Tibial nerve (tissue), 4 donors: ENCODE results near the gene CCDC117. TPM values are rescaled to one million over a fixed set of nuclear protein-coding genes. Genes with fewer than 3 reads are reported as not detected.

Experiments used
- DNase-seq, 2 donors: peaks; one replicate each; pipeline ENCODE4 v3.0.0-alpha.2; 2019; ENCODE audit warnings: low spot score in 2 of 2
- H3K27ac ChIP-seq, 4 donors: fragments of 200-600 bp; sonication (generic) in 3 of 4; one replicate each; pipeline ENCODE4 v1.5.1; 2017 to 2019; ENCODE audit warnings: mild to moderate bottlenecking in 1 of 4
- H3K27me3 ChIP-seq, 2 donors: fragments of 200-600 bp; sonication (generic) in 1 of 2; one replicate each; pipeline versions ENCODE4 v1.5.1 to v1.6.0; 2017 to 2019
- H3K36me3 ChIP-seq, 3 donors: fragments of 200-600 bp; sonication (generic); one replicate each; pipeline ENCODE4 v1.5.1; 2018 to 2019
- H3K4me1 ChIP-seq, 4 donors: fragments of 200-600 bp; sonication (generic) in 3 of 4; one replicate each; pipeline ENCODE4 v1.5.1; 2017 to 2019
- H3K4me3 ChIP-seq, 4 donors: fragments of 200-600 bp; sonication (generic) in 3 of 4; one replicate each; pipeline ENCODE4 v1.5.1; 2017 to 2019; ENCODE audit warnings: mild to moderate bottlenecking in 1 of 4, moderate library complexity in 1 of 4
- H3K9me3 ChIP-seq, 4 donors: fragments of 200-600 bp; sonication (generic) in 3 of 4; one replicate each; pipeline ENCODE4 v1.5.1; 2017 to 2019
- CTCF ChIP-seq, 5 experiments: fragments of 200-600 bp in 3 of 5; fragments of 450-650 bp in 2 of 5; sonication (generic) in 3 of 5; IDR thresholded peaks; one replicate each; pipeline ENCODE4 v1.5.1; 2016 to 2019; ENCODE audit warnings: antibody characterized with exemption in 5 of 5, mild to moderate bottlenecking in 3 of 5, moderate library complexity in 2 of 5
- EP300 ChIP-seq, 2 donors: sonication (generic); formaldehyde crosslinking; IDR thresholded peaks; one replicate each; pipeline ENCODE4 v1.6.1; 2017; ENCODE audit warnings: antibody characterized with exemption in 2 of 2, mild to moderate bottlenecking in 1 of 2
- POLR2A ChIP-seq, 2 donors: fragments of 450-650 bp; IDR thresholded peaks; one replicate each; pipeline ENCODE4 v1.6.1; 2017; ENCODE audit warnings: antibody characterized with exemption in 2 of 2, mild to moderate bottlenecking in 2 of 2, moderate library complexity in 2 of 2
- WGBS, 2 donors: methylation state at CpG; one replicate each; pipeline ENCODE4 v1.1.5; 2018; 5-methylcytosine and 5-hydroxymethylcytosine counted together
- total RNA-seq, 4 donors: library from RNA; depleted of rRNA; stranded (reverse); fragments of >200 nt; gene quantifications; one replicate each; pipeline ENCODE4 v1.1.0, GENCODE V29; 2016

CCDC117 gene
- total RNA-seq, 4 donors from 2014 or later: 16.7 to 22.4 (median 20.6) TPM

- Histone ChIP-seq H3K27me3 (no peaks in the 10 kb centered on the region), H3K36me3 (peaks cover 2 to 37% (median 22%) of the 10 kb centered on the region in 3 donors), H3K4me3 (peak overlapping the region; percentile 76 to 99 (median 88)), H3K4me1 (peaks cover 0 to 78% (median 30%) of the 10 kb centered on the region in 4 donors), H3K27ac (peak overlapping the region; percentile 98 to 100 (median 100)), H3K9me3 (no peaks in the 10 kb centered on the region)
- peak in 1 of 2 donors; percentile 92 for TF ChIP-seq EP300 (IDR thresholded peaks at IDR 0.05)
- TF ChIP-seq POLR2A (IDR thresholded peaks at IDR 0.05): peak; percentile 64 to 78
- TF ChIP-seq CTCF (IDR thresholded peaks at IDR 0.05): no peak
- 3 to 6% methylated on average over 7 of the region's 7 CpGs for WGBS, 2 donors
- DNase-seq: peak; percentile 44 to 83
Measured at GRCh38 chr22:28798810-28799605, 26.5 kb downstream of the CCDC117 start.

- H3K27me3 ChIP-seq: no peaks in the 10 kb centered on the region
- peaks cover 0 to 30% (median 22%) of the 10 kb centered on the region in 3 donors for H3K36me3 ChIP-seq
- peaks cover 0 to 71% (median 30%) of the 10 kb centered on the region in 4 donors for H3K4me1 ChIP-seq
- peak overlapping the region; percentile 76 to 99 (median 88) for H3K4me3 ChIP-seq
- no peaks in the 10 kb centered on the region for H3K9me3 ChIP-seq
- WGBS, 2 donors: 0% methylated on average over 11 to 13 of the region's 31 CpGs
- H3K27ac ChIP-seq: peak overlapping the region; percentile 98 to 100 (median 100)
- TF ChIP-seq EP300 (IDR thresholded peaks at IDR 0.05): no peak
- TF ChIP-seq POLR2A (IDR thresholded peaks at IDR 0.05): no peak
- no peak for TF ChIP-seq CTCF (IDR thresholded peaks at IDR 0.05)
- DNase-seq: peak; percentile 40 to 55
Measured at GRCh38 chr22:28799606-28800307, 27.3 kb downstream of the CCDC117 start.

GRCh38 chr22:28800308-28801041 is 28.0 kb downstream of the CCDC117 start, which contains the start of gene XBP1:
TSS of gene XBP1 (minus strand) at chr22:28800569.
- WGBS, 2 donors: 0 to 1% methylated on average over 37 to 43 of the region's 78 CpGs
- Histone ChIP-seq H3K4me3 (peak within 1 kb of the TSS; percentile 76 to 99 (median 88)), H3K9me3 (no peaks in the 10 kb centered on the region), H3K27ac (peak within 1 kb of the TSS; percentile 98 to 100 (median 100)), H3K36me3 (peaks cover 0 to 23% (median 17%) of the 10 kb centered on the region in 3 donors), H3K4me1 (peaks cover 0 to 64% (median 30%) of the 10 kb centered on the region in 4 donors), H3K27me3 (no peaks in the 10 kb centered on the region)
- peak in 1 of 2 donors; percentile 94 for TF ChIP-seq EP300 (IDR thresholded peaks at IDR 0.05)
- peak; percentile 99 to 100 for TF ChIP-seq POLR2A (IDR thresholded peaks at IDR 0.05)
- peak in 2 of 5 experiments; percentile 41 to 56 for TF ChIP-seq CTCF (IDR thresholded peaks at IDR 0.05)
- DNase-seq: peak; percentile 90 to 91

- WGBS, 2 donors: 47 to 54% methylated on average over 14 of the region's 14 CpGs
- TF ChIP-seq CTCF (IDR thresholded peaks at IDR 0.05): no peak
- TF ChIP-seq EP300 (IDR thresholded peaks at IDR 0.05): no peak
- no peak for TF ChIP-seq POLR2A (IDR thresholded peaks at IDR 0.05)
- Histone ChIP-seq H3K4me3 (peak overlapping the region in 3 of 4 donors; percentile 52 to 99 (median 76)), H3K36me3 (peaks cover 0 to 8% (median 5%) of the 10 kb centered on the region in 3 donors), H3K27me3 (no peaks in the 10 kb centered on the region), H3K27ac (peak overlapping the region in 3 of 4 donors; percentile 43 to 100 (median 98)), H3K4me1 (peaks cover 0 to 49% (median 28%) of the 10 kb centered on the region in 4 donors), H3K9me3 (no peaks in the 10 kb centered on the region)
- peak in 1 of 2 donors; percentile 27 for DNase-seq
Measured at GRCh38 chr22:28801845-28802594, 29.5 kb downstream of the CCDC117 start.
